HG03571 (cell line): Measurements from ENCODE around the gene RGS14.

Experiments used
- ATAC-seq: cut with Tn5 transposase; IDR thresholded peaks from one replicate; pipeline ENCODE4 v1.9.1; 2021; ENCODE audit not compliant: unreplicated experiment

Gene RGS14, protein sequence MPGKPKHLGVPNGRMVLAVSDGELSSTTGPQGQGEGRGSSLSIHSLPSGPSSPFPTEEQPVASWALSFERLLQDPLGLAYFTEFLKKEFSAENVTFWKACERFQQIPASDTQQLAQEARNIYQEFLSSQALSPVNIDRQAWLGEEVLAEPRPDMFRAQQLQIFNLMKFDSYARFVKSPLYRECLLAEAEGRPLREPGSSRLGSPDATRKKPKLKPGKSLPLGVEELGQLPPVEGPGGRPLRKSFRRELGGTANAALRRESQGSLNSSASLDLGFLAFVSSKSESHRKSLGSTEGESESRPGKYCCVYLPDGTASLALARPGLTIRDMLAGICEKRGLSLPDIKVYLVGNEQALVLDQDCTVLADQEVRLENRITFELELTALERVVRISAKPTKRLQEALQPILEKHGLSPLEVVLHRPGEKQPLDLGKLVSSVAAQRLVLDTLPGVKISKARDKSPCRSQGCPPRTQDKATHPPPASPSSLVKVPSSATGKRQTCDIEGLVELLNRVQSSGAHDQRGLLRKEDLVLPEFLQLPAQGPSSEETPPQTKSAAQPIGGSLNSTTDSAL

GRCh38 chr5:177357459-177358351 is at the start of gene RGS14:
RGS14 (plus strand) TSS chr5:177357924; CDS start chr5:177358025, 101 bp downstream.
- peak; percentile 83 for ATAC-seq

- ATAC-seq = no peak
Observed at GRCh38 chr5:177308740-177309139, 49.0 kb upstream of the RGS14 start.

- no peak for ATAC-seq
Observed at GRCh38 chr5:177309351-177310191, 48.2 kb upstream of the RGS14 start.

- no peak for ATAC-seq
Observed at GRCh38 chr5:177310332-177310731, 47.4 kb upstream of the RGS14 start.

DNA sequence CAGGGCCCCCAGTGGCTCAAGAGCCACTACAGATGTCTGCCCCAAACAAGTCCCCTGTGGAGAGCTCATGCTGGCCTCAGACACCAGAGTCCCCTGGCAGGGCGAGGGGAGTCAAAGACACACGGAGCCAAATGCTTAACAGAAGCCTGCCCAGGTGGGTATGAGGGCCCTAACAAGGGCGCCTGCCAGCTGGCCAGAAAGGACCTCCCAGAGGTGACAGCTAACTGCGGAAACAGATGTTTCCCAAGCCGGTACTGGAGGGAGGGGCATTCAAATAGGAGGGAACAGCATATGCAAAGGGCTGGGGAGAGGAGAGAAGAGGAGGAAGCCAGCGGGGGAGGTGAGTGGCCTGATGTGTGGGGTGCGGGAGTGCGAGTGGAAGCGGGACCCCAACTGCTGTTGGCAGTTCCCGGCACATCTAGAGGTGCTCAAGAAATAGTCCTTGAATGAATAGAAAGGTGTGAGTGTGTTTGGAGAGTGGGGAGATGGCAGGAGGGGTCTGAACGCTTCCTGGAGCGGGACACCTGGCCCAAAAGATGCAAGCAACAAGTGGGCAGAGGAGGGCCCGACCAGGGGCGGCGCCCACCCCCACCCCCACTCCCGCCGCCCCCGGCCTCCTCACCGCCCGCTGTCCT is 46.9 kb upstream of the RGS14 start:
- ATAC-seq = no peak

DNA sequence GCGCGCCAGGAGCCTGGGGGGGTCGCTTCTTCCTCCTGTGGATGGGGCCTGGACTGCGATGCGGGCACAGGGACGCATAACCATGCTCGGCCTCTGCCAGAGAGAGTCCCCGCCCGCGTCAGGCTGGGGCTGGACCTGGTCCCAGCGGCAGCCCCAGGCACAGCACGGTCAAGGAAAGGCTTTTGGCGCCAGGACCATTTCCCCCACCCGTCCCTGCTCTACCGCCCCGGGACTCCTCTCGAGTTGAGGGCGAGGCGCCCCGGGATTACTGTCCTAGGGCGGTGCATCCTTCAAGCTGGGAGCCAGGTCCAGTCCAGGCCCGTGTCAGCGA is 46.4 kb upstream of the RGS14 start:
- ATAC-seq = no peak

GRCh38 chr5:177311723-177312648 is 45.7 kb upstream of the RGS14 start, which contains the start of gene MXD3:
MXD3 (minus strand) TSS chr5:177311898; CDS start chr5:177311830, 68 bp downstream.
- peak; percentile 66 for ATAC-seq

GRCh38 chr5:177312649-177313181 is 45.0 kb upstream of the RGS14 start:
- peak; percentile 28 for ATAC-seq

DNA sequence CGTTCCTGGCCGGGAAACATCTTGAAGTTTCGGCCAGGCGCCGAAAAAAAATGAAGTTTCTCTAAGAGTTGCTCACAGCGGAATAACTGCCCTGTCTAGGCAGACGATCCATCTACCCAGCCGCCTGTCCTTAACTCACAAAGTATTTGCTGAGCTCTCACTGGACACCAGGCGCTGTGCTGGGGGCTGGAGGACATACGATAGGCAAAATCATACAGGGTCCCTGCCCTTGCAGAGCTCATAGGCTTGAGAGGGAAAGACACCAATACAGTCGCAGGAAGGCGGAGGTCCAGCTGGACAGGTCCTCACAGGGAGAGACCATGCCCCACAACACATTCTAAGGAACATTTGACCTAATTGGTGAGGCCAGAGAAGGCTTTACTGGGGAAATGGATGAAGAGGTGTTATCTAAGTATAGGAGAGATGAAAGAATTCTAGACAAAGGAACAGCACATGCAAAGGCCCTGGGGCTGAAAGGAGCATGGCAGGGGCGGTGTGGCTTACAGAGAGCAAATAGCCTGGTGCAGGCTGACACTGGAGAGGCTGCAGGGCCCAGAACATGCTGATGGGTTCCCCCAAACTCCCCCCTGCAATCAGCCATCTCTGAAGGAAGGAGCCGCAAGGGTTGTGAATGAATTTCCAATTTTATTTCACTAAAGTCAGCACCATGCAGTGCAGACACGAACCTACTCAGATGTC is 44.0 kb upstream of the RGS14 start:
- ATAC-seq = no peak

DNA sequence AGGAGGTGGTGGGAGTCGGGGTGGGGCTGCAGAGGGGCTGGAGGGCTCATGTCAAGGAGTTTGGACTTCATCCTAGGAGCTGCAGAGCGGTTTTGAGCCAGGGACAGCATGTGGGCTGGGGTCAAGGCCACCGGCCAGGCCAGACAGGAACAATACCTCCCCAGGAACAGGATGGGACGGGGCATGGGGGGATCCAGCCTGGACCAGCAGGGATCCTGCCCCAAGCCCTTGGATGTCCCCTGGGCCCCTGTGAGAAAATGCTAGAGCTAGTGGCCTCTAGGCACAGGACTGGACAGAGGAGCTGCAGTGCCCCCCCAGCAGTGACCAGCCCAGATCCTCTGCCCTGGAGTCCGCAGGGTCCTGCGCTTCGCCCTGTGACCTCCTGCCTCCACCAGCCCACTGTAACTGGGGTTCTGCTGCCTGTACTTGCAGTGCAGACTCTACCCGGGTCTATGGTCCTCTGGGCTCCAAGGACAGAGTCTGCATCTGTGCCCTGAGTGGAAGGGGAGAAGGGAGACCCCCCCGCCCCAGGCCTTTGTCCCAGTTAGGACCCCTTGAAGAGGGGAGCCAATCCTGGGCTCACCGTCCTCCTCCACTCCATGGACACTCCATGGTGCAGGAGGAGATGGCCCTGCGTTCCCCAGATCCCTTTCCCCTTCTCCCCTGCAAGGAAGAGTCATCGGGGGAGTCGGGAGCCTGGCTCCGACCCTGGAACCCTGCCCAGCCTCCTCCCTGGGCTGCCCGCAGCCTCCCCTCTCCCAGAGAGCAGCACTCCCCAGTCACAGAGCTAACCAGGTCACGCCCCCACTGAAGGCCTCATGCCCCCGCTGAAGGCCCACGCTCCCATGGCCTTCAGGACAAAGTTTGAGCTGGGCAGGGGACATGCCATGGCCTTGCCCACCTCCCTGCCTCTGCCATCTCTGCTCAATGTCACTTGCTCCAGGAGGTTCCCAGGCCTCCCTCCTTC is 43.1 kb upstream of the RGS14 start:
- no peak for ATAC-seq

DNA sequence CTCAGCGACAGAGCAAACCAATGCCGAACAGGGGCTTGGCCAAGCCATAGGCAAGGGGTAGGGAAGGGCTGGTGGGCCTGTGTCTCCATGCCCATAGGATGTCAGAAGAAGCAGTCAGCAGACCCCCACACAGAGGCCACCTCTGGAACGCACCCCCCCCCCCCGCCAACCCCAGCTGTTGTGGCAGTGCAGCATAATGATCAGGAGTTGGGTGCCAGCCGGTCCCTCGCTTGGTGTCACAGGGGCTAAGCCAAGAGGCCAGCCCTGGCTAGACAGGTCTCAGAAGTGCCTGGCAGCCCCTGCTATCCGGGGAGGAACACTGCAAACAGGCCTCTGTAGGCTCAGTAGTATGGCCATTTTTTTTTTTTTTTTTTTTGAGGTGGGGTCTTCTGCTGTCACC is 42.3 kb upstream of the RGS14 start:
- ATAC-seq = no peak

DNA sequence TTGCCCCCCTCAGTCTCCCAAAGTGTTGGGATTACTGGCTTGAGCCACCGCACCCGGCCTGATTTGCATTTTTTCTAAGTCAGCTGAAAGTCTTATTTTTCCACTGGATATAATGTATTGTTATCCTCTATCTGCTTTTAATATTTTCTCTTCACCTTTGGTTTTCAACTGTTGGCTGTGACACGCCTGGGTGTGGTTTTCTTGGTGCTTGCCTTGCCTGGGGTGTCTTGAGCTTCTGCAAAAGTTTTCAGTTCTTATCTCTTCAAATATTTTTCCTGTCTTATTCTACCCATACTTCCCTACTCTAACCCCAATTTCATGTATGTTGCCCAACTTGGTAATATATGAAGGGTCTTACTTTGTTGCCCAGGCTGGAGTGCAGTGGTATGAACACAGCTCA is 41.7 kb upstream of the RGS14 start:
- no peak for ATAC-seq

DNA sequence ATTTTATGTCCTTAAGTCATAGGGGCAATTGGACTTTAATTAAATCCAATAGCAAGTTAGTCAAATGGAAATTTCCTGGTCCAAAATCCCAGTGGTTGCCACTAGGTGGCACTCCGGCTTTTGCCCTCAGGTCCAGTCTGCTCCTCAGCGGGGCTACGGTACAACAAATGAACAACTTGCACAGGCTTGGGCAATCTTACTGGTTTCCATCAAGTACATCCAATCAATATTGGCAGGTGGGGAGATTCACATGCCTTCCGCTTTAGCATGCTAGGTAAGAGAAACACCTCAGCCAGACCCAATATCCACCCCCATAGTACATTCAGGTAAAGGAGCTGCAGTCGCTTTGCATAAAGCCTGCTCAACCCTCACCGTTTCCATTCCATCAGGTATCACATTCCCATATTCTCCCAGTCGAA is 39.8 kb upstream of the RGS14 start:
- no peak for ATAC-seq

DNA sequence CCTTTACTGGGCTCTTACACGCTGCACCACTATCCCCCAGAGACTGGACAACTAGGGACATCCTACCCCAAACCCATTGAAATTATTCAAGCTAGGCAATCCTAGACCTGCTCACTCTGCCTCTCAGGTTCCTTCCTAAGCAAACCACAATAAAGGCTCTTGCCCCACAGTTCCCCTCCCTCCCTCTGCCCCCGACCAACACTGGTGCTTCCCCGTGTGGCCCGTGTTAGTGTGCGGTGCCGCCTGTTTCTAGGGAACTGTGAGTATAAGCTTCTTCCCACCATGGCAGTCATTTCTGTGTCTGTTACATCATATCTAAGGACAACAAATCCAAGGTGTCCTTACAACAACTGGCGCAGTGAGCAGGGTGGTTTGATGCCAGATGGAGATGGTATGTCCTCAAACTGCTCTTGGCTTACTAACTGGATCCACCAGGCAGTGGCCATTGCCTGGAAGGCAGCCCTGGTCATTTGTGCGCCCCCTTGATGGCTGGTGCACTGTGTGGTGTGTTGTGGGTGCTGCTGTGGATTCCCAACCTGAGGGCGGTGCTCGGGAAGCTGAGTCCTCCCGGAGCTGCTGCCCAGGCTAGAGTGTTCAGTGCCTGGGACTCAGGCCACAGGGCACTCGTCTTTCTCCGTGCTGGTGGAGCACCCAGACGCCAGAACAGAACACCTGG is 37.7 kb upstream of the RGS14 start:
- ATAC-seq = no peak

DNA sequence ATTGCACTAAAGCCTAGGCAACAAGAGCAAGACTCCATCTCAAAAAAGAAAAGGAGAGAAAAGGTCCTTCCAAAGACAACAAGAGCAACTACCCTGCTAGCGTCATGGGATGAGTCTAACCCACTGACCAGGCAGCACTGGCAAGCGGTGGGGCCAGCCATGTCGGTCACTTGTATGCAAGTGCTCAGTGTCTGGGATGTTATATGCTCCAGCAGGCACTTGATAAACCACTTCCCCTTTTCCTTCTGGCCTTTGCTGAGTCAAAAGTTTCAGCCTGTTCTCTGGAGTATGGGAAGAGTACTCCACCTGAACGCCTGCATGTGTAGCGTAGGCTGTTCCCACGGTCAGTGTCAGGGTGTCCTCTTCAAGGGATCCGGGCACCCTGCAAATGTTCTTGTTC is 36.8 kb upstream of the RGS14 start:
- ATAC-seq = no peak

DNA sequence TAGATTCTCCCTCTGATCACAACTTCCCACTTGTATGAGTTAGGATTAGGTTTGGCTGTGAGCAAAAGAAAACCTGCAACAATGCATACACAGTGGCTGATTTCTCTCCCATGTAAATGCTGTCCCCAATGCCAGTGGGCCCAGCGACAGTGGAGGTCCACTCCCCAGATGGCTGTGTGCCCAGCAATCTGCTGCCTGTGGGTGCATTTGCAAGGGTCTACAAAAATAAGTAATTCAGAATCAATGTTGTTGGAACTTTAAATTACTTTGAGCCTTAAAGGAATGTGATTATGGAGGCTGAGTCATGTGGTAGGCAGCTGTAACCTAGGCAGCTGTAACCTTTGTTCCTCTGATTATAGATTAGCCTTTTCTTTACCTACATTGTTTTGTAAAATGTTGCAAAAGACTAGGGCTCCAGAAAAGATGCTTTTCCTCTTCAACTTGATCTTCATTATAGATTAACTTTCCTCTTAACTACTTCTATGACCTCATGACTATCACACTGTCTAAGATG is 31.8 kb upstream of the RGS14 start:
- ATAC-seq = no peak
